Lung (tissue), 12 donors: Measurements from ENCODE around the gene ALDH2. TPM values are rescaled to one million over a fixed set of nuclear protein-coding genes. Genes with fewer than 3 reads are reported as not detected.
"Not testable (repeated sequence)": the region's sequence is repeated elsewhere in the genome, so short reads cannot be mapped to it uniquely, and the experiment has no call there.

ENCODE experiments used
- ATAC-seq: fragments of 200-7000 bp; cut with Tn5 transposase; one replicate; pipeline ENCODE4 v1.9.1; 2020; ENCODE audit warnings: moderate number of reproducible peaks; ENCODE audit not compliant: insufficient read depth, low FRiP score
- DNase-seq, 3 donors: peaks; one replicate each; pipeline ENCODE4 v3.0.0-alpha.2; 2013 to 2017
- H3K27ac ChIP-seq, 2 donors: one replicate each; pipeline ENCODE4 v1.5.1; 2013; ENCODE audit warnings: mild to moderate bottlenecking in 2 of 2, moderate library complexity in 2 of 2, control low read depth in 1 of 2, inconsistent platforms in 1 of 2, low read depth in 1 of 2, low read length in 1 of 2
- H3K27me3 ChIP-seq, 3 donors: one replicate each; pipeline ENCODE4 v1.5.1; 2013; ENCODE audit warnings: low read length in 2 of 3; ENCODE audit not compliant: control insufficient read depth in 3 of 3, insufficient read depth in 3 of 3
- H3K36me3 ChIP-seq, 4 donors: one replicate each; pipeline ENCODE4 v1.5.1; 2013; ENCODE audit warnings: low read length in 4 of 4, mild to moderate bottlenecking in 1 of 4, moderate library complexity in 1 of 4; ENCODE audit not compliant: control insufficient read depth in 4 of 4, insufficient read depth in 4 of 4
- H3K4me1 ChIP-seq, 5 donors: one replicate each; pipeline ENCODE4 v1.5.1; 2013; ENCODE audit warnings: low read length in 5 of 5, mild to moderate bottlenecking in 2 of 5, moderate library complexity in 1 of 5; ENCODE audit not compliant: control insufficient read depth in 5 of 5, insufficient read depth in 5 of 5
- H3K4me3 ChIP-seq: one replicate; pipeline ENCODE4 v1.5.1; 2013; ENCODE audit warnings: mild to moderate bottlenecking, control low read depth, moderate library complexity
- H3K9ac ChIP-seq, 2 donors: one replicate each; pipeline ENCODE4 v1.5.1; 2013; ENCODE audit warnings: low read length in 2 of 2, control low read depth in 1 of 2; ENCODE audit not compliant: insufficient read depth in 1 of 2
- H3K9me3 ChIP-seq, 4 donors: one replicate each; pipeline ENCODE4 v1.5.1; 2013; ENCODE audit warnings: low read length in 3 of 4, mild to moderate bottlenecking in 1 of 4, moderate library complexity in 1 of 4; ENCODE audit not compliant: control insufficient read depth in 4 of 4, insufficient read depth in 3 of 4
- CTCF ChIP-seq: IDR thresholded peaks from 2 replicates; pipeline ENCODE4 v1.5.1; 2012; ENCODE audit warnings: mild to moderate bottlenecking; ENCODE audit errors: control extremely low read depth, extremely low read depth
- WGBS, 2 donors: extraction: QIAGEN DNeasy Blood & Tissue Kit; methylation state at CpG; one replicate each; pipeline ENCODE4 v1.1.7; 2013; 5-methylcytosine and 5-hydroxymethylcytosine counted together
- polyA plus RNA-seq, 2 donors: library from polyadenylated mRNA; stranded (reverse); fragments of 200-250 nt; gene quantifications; one replicate each; pipeline ENCODE4 v1.2.1, GENCODE V29; 2013
- total RNA-seq, 2 donors: library from RNA; depleted of rRNA in 1 of 2; stranded (reverse); fragments of >200 nt in 1 of 2; gene quantifications; one replicate each; pipeline ENCODE4 v1.2.1, GENCODE V29; 2014 to 2021
- donor health status: control.
- donor health status: control.
- donor health status: Bipolar disorder and iron deficiency.
- donor health status: healthy.
- donor health status: DM: yes; HTN: yes; CAD: no.

ALDH2 gene
- total and polyA plus RNA-seq, 4 donors = 48.5 to 324 (median 158) TPM

GRCh38 chr12:111816065-111816615 lies 49.4 kb downstream of the ALDH2 start:
- H3K4me1 ChIP-seq = peaks cover 0 to 2% (median 0%) of the 10 kb centered on the region in 5 donors
- no peaks in the 10 kb centered on the region for H3K27me3 ChIP-seq
- peaks cover 0 to 4% (median 0%) of the 10 kb centered on the region in 4 donors for H3K36me3 ChIP-seq
- H3K9me3 ChIP-seq = no peaks in the 10 kb centered on the region
- no peak overlapping the region for H3K9ac ChIP-seq
- TF ChIP-seq CTCF = no peak
- WGBS, 2 donors = 77 to 83% methylated on average over 6 of the region's 6 CpGs
- H3K27ac ChIP-seq = peak overlapping the region in 1 of 2 donors; percentile 36
- no peak overlapping the region for H3K4me3 ChIP-seq
- DNase-seq (no peak), ATAC-seq (no peak)

GRCh38 chr12:111816898-111817297 lies 50.2 kb downstream of the ALDH2 start:
- not testable (repeated sequence) for H3K27ac ChIP-seq, H3K4me1 ChIP-seq, H3K4me3 ChIP-seq, ATAC-seq, H3K27me3 ChIP-seq, DNase-seq, H3K9ac ChIP-seq, H3K36me3 ChIP-seq, H3K9me3 ChIP-seq
- 58 to 67% methylated on average over 3 of the region's 3 CpGs for WGBS, 2 donors

GRCh38 chr12:111818340-111818739 lies 51.6 kb downstream of the ALDH2 start:
- Histone ChIP-seq H3K27me3 (no peaks in the 10 kb centered on the region), H3K4me1 (peaks cover 0 to under 1% (median 0%) of the 10 kb centered on the region in 5 donors), H3K27ac (no peak overlapping the region), H3K36me3 (no peaks in the 10 kb centered on the region), H3K4me3 (no peak overlapping the region), H3K9me3 (no peaks in the 10 kb centered on the region), H3K9ac (no peak overlapping the region)
- ATAC-seq (no peak), DNase-seq (no peak)
- WGBS, 2 donors = 89 to 95% methylated on average over 8 of the region's 8 CpGs
- no peak for TF ChIP-seq CTCF

GRCh38 chr12:111819191-111820158 lies 52.7 kb downstream of the ALDH2 start:
- H3K36me3 ChIP-seq = no peaks in the 10 kb centered on the region
- WGBS, 2 donors = 79 to 85% methylated on average over 6 of the region's 6 CpGs
- DNase-seq (no peak), ATAC-seq (no peak)
- no peaks in the 10 kb centered on the region for H3K27me3 ChIP-seq
- no peak overlapping the region for H3K27ac ChIP-seq
- no peak for TF ChIP-seq CTCF
- no peaks in the 10 kb centered on the region for H3K4me1 ChIP-seq
- H3K9ac ChIP-seq = no peak overlapping the region
- no peak overlapping the region for H3K4me3 ChIP-seq
- H3K9me3 ChIP-seq = no peaks in the 10 kb centered on the region

GRCh38 chr12:111820828-111821227 lies 54.1 kb downstream of the ALDH2 start:
- H3K4me3 ChIP-seq, H3K9me3 ChIP-seq, H3K9ac ChIP-seq, H3K36me3 ChIP-seq, DNase-seq, H3K4me1 ChIP-seq, H3K27me3 ChIP-seq, H3K27ac ChIP-seq, ATAC-seq: not testable (repeated sequence)
- 89 to 95% methylated on average over 8 of the region's 8 CpGs for WGBS, 2 donors
